Measurements from ENCODE around the gene CHD1.

The CHD1 gene

GRCh38 chr5:98934546-98934945 lies 5.7 kb upstream of the CHD1 start:
- DNase-seq, result no peak

GRCh38 chr5:98933445-98934072 lies 4.8 kb upstream of the CHD1 start:
- DNase-seq, result no peak

- DNase-seq, result no peak
These were observed 2.4 kb upstream of the CHD1 start for GRCh38 chr5:98930972-98931762.

GRCh38 chr5:98929710-98930298 lies 997 bp upstream of the CHD1 start:
- peak; percentile 64 for DNase-seq

GRCh38 chr5:98927989-98928872 lies 576 bp downstream of the CHD1 start:
- DNase-seq, result peak; percentile 16

- DNase-seq, result peak; percentile 14
These were observed 1.4 kb downstream of the CHD1 start for GRCh38 chr5:98927242-98927988.

GRCh38 chr5:98923966-98924365 lies 4.8 kb downstream of the CHD1 start:
- DNase-seq, result no peak

- no peak for DNase-seq
These were observed 6.8 kb downstream of the CHD1 start for GRCh38 chr5:98921947-98922505.

GRCh38 chr5:98917433-98917832 lies 11.4 kb downstream of the CHD1 start:
- no peak for DNase-seq

GRCh38 chr5:98916540-98916939 lies 12.3 kb downstream of the CHD1 start:
- no peak for DNase-seq

- no peak for DNase-seq
These were observed 14.9 kb downstream of the CHD1 start for GRCh38 chr5:98913911-98914310.

- DNase-seq, result no peak
These were observed 17.3 kb downstream of the CHD1 start for GRCh38 chr5:98911280-98912040.

- no peak for DNase-seq
These were observed 19.4 kb downstream of the CHD1 start for GRCh38 chr5:98909363-98909762.

GRCh38 chr5:98907951-98908350 lies 20.9 kb downstream of the CHD1 start:
- no peak for DNase-seq

GRCh38 chr5:98906756-98907355 lies 22.0 kb downstream of the CHD1 start:
- no peak for DNase-seq

GRCh38 chr5:98905857-98906688 lies 22.7 kb downstream of the CHD1 start:
- peak; percentile 15 for DNase-seq

- DNase-seq, result no peak
These were observed 24.0 kb downstream of the CHD1 start for GRCh38 chr5:98904780-98905179.

- DNase-seq, result no peak
These were observed 26.1 kb downstream of the CHD1 start for GRCh38 chr5:98902733-98903132.

- no peak for DNase-seq
These were observed 29.4 kb downstream of the CHD1 start for GRCh38 chr5:98899456-98899855.

- no peak for DNase-seq
These were observed 30.1 kb downstream of the CHD1 start for GRCh38 chr5:98898743-98899142.

Data from NCI-H1105 treated with DMSO at 0.1 percent for 48 hours (cell line).